GM12875 (cell line): ENCODE measurements around the gene MRPL4.

Experiments used
- H3K4me3 ChIP-seq: one replicate; pipeline ENCODE4 v1.5.1; 2011; ENCODE audit warnings: low read depth, low read length, control low read depth
- TF ChIP-seq, protein P1 (sequence below): IDR thresholded peaks from 2 replicates; pipeline ENCODE4 v1.5.1; 2011; ENCODE audit warnings: low read depth, mild to moderate bottlenecking, control low read depth, inconsistent platforms, low read length, moderate library complexity, borderline replicate concordance; ENCODE audit not compliant: insufficient read depth

MRPL4 gene

GRCh38 chr19:10223488-10224213 is 28.4 kb upstream of the MRPL4 start:
- H3K4me3 ChIP-seq, result no peak overlapping the region
- TF ChIP-seq, protein P1, sequence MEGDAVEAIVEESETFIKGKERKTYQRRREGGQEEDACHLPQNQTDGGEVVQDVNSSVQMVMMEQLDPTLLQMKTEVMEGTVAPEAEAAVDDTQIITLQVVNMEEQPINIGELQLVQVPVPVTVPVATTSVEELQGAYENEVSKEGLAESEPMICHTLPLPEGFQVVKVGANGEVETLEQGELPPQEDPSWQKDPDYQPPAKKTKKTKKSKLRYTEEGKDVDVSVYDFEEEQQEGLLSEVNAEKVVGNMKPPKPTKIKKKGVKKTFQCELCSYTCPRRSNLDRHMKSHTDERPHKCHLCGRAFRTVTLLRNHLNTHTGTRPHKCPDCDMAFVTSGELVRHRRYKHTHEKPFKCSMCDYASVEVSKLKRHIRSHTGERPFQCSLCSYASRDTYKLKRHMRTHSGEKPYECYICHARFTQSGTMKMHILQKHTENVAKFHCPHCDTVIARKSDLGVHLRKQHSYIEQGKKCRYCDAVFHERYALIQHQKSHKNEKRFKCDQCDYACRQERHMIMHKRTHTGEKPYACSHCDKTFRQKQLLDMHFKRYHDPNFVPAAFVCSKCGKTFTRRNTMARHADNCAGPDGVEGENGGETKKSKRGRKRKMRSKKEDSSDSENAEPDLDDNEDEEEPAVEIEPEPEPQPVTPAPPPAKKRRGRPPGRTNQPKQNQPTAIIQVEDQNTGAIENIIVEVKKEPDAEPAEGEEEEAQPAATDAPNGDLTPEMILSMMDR, result no peak

GRCh38 chr19:10224337-10224736 is 27.7 kb upstream of the MRPL4 start:
- no peak overlapping the region for H3K4me3 ChIP-seq
- TF ChIP-seq, protein P1, result no peak

DNA sequence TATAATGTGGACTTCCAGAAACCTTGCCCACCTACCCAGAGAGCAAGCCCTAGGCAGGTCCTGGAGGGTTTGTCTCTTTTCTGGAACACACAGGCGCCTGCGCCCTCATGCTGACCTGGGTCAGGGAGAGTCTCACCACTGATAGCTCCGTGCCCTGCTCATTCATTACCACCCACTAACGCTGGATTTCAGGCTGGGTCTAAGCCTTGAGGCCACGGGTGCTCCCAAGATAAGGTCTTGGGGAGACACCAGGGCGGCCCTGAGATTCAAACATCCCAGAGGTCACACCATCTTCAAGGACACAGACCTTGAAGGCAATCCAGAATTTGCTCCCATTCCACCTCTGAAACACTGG is 26.0 kb upstream of the MRPL4 start:
- TF ChIP-seq, protein P1, result no peak
- no peak overlapping the region for H3K4me3 ChIP-seq

GRCh38 chr19:10226376-10227025 is 25.5 kb upstream of the MRPL4 start:
- no peak overlapping the region for H3K4me3 ChIP-seq

DNA sequence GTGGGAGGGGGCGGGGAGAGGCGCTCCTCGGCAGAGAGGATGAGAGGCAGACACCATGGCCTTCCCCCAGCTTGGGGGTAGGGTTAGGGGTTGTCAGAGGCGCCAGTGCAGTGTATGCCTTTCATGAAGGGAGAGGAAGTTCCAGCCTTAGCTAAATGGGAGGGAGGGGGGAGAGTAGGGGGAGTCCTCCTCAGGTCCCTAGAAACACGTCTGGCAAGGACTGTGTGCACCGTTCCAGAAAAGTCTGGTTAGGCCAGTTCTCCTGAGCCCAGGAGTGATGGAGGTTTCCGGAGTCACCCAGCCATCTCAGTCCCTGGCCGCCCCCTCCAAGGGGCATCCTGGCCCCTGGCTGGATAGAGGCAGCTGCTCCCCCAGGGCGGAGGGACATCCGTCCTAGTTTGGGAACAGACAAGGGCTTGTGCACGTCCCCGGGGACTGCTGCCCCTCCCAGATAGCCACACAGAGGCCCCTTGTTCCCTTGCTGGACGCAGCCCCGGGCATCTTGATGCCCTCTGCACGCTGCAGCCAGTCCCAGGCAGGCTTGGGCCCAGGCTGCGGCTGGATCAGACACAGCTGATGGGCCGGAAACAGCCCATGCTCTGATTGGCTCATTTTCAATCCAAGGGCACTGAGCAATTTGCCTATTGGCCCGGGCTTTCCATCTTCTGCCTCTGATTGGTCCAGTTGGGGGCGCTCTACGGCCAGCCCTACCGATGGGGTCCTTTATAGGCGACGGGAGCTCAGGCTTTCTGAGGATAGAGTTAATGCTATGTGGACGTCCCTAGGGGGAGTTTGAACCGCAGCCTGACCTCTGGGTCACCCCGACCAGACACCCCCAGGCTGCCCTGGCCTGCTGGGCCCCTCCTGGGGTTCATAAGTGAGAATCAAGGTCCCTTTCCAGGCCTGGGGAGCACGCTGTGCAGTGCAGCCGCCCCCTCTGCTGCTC is 24.7 kb upstream of the MRPL4 start:
- no peak overlapping the region for H3K4me3 ChIP-seq
- TF ChIP-seq, protein P1, result no peak

More at GRCh38 chr19:10226376-10227025, 25.5 kb upstream of the MRPL4 start:
- TF ChIP-seq, protein P1, result no peak

DNA sequence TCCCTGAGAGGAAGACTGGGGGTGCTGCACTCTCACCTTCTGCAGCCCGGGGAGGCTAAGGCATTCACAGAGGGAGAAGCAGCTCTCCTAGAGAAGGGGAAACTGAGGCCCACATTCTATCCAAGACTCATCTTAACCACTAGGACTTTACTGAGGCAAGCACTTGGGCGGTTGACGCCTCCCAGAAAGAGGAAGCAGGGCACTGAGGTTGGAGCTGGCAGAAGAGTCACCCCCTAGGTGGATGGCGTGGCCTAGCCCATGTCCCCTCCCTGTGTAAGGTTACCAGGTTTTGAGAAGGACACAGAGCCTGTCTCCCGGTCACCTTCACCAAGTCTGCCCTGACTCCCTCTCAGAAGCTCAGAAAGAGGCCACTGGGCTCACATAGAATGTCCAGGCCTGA is 23.6 kb upstream of the MRPL4 start:
- H3K4me3 ChIP-seq, result no peak overlapping the region
- TF ChIP-seq, protein P1, result no peak
